C4-2B (cell line): Measurements from ENCODE around the gene CEP131.

Experiments used
- CTCF ChIP-seq: fragments of 450-650 bp; conservative IDR thresholded peaks from 2 replicates; pipeline ENCODE4 v1.5.1; 2017; ENCODE audit warnings: mild to moderate bottlenecking
- ZFX ChIP-seq: fragments of 450-650 bp; IDR thresholded peaks from 2 replicates; pipeline ENCODE4 v1.6.1; 2017

GRCh38 chr17:81142301-81143199 lies 80.2 kb downstream of the CEP131 start:
- TF ChIP-seq CTCF (peak; percentile 87), ZFX (no peak)
